ENCODE results near the gene TBC1D24. TPM values are rescaled to one million over a fixed set of nuclear protein-coding genes. Genes with fewer than 3 reads are reported as not detected.

Gene TBC1D24
- total RNA-seq, 1 experiment from 2014 or later: 14.0 TPM

GRCh38 chr16:2482249-2482648 lies 7.3 kb downstream of the TBC1D24 start:
- DNase-seq (ENCODE audit: low read depth): no peak

DNA sequence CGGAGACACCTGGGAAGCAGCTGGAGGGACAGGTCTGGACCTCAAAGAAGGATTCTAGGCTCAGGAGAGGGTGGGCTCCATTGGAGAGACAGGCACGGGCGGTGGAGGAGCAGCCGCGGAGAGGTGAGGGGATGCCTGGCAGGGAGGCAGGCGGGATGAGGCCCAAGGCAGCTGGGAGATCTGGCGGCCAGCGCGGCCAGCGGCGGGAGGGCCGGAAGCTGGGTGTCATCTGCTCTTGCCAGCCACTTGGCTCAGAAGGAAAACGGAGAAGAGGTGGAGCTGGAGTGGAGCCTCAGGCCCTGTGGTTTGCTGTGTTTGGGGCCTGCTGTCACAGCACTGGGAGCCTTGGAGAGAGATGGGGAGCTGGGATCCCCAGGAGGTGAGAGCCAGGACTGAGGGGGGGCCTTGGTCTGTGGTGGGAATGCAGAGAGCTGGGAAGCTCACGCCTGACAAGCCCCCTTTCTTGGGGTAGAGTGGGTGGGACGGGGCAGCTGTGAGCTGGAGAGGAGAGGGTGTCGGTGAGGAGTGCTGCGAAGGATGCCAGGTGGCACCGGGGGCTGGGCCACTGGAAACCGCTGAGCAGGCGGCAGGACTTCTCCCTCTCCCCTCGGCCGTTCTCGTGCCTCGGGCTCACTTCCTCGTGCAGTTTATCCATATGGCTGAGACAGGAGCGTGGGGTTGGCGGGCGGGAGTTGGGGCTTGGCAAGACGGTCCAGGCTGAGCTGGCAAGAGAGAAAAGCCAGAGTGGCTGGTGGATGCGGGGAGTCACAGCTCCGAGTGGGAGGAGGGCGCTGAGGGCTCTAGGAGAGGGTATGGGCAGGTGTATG lies 8.0 kb downstream of the TBC1D24 start:
- DNase-seq (ENCODE audit: low read depth): no peak

DNA sequence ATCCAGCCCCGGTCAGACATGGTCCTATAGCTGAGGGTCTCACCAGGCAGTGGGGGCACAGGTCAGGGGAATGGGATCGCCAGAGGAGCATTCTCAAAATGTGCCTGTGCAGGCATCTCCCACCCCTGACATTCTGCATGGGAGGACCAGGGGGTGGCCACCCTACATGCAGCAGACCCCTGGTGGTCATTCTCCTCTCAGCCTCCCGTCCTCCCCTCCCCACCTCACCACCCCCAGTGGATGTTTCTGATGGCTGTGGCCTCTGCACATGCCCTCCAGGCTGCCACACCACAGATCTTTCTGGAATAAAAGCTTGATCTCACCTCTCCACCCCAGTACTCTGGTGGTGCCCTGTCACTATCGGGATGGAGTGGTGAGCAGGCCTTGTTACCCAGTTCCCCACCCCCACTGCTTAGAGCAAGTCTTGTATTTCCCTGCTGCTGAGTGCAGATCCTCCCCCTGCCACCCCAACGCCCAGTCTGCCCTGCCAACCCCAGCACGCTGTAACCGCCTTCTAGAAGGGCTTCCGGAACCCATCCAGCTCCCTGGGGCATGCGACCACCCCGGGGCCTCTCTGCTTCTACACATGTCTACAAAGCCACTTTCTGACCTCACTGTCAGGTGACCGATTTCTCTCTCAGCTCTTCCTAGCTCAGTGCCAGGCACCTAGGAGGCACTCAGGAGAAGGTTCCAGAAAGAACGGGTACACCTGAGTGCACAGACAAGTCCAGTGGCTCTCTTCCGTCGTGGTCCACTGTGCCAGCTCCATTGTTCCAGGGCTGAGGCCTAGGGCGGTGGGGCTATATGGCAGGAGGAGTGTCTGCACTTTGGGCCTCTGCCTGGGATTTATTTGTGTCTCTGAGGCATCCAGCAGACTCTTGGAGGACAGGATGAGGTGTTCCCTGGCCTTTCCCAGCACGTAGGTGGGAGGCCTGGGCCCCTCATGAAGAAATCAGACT lies 9.3 kb downstream of the TBC1D24 start:
- no peak for DNase-seq (ENCODE audit: low read depth)

GRCh38 chr16:2484898-2485508 lies 10.1 kb downstream of the TBC1D24 start:
- DNase-seq (ENCODE audit: low read depth): no peak

- no peak for DNase-seq (ENCODE audit: low read depth)
These were observed 11.0 kb downstream of the TBC1D24 start for GRCh38 chr16:2485811-2486507.

GRCh38 chr16:2486645-2487516 lies 12.0 kb downstream of the TBC1D24 start:
- no peak for DNase-seq (ENCODE audit: low read depth)

DNA sequence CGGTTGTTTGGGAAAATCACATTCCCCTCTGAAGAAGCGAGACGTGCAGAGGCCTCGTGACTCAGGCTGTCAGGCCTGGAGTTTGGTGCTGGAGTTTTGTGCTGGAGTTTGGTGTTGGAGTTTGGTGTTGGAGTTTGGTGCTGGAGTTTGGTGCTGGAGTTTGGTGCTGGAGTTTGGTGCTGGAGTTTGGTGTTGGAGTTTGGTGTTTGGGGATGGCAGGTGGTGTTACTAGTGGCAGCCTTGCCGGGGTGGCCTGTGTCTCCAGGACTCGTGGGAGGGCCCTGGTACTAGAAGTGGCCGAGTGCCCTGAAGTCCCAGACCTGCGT lies 12.6 kb downstream of the TBC1D24 start:
- no peak for DNase-seq (ENCODE audit: low read depth)

DNA sequence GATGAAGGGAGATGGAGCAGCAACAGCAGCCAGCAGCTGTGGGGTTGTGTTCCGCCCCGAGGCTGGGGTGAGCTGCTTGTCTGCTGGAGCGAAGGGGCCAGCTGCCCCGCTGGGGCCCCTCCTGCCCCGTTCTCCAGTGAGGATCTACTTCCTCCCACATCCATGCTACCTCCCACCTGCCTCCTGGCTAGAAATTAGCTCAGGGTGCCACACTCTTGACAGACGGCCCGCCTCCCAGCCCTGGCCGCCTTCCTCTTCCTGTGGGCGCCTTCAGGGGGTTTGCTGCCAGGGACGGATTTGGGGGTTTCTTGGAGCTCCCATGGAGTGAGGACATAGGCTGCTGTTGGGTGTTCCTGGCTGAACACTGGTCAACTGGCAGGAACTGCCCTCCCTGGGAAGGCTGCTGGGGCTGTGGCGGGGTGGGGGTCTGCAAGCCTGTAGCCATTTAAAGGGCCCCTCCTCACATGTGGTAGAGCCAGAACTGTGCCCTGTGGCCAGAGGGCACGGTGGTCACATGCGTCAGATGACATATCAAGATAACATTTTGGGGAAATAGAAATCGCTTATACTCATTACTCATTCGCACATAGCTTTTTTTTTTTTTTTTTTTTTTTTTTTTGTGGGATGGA lies 13.1 kb downstream of the TBC1D24 start:
- DNase-seq (ENCODE audit: low read depth): no peak

DNA sequence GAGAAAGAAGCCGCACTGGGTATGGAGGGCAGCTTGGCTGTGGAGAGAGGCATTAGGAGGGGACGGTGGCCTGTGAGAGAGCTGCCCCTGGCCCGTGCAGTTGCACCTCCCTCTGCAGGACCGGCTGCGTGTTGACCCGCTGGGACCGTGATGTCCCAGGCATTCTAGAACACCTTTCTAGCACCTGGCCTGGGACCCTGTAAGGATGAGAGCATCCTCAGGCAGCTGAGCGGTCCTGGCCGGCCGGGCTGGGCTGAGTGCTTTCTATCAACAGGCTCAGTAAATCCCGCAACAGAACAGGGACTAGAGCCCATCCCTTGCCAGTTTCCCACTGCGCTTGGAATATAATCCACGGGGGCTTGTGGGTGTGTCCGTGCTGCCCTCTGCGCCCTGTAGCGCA lies 14.7 kb downstream of the TBC1D24 start:
- no peak for DNase-seq (ENCODE audit: low read depth)

- no peak for DNase-seq (ENCODE audit: low read depth)
These were observed 15.5 kb downstream of the TBC1D24 start for GRCh38 chr16:2490190-2491105.

GRCh38 chr16:2492292-2492691 lies 17.4 kb downstream of the TBC1D24 start:
- DNase-seq (ENCODE audit: low read depth): no peak

- no peak for DNase-seq (ENCODE audit: low read depth)
These were observed 18.7 kb downstream of the TBC1D24 start for GRCh38 chr16:2493605-2494004.

DNA sequence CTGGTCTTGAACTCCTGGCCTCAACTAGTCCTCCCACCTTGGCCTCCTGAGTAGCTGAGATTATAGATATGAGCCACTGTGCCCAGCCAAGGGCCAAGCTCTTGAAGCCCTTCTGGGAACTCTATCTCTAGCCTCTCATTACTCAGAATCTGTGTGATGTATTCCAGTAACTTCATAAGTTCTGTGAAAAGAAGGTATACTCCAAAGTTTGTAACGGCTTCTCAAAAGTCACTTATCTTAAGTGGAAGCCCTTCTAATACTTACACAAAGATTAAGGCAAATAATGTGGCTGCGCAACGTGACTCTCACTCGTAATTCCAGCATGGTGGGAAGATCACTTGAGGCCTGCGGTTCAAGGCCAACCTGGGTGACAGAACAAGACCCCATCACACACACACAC lies 19.7 kb downstream of the TBC1D24 start:
- DNase-seq (ENCODE audit: low read depth): no peak

DNA sequence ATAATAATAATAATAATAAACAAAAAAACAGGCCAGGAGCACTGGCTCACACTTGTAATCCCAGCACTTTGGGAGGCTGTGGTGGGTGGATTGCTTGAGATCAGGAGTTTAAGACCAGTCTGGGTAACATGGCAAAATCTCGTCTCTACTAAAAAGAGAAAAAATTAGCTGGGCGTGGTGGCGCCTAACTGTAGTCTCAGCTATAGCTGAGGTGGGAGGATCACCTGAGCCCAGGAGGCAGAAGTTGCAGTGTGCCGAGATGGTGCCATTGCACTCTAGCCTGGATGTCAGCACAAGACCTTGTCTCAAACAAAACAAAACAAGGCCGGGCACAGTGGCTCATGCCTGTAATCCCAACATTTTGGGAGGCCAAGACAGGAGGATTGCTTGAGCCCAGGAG lies 20.1 kb downstream of the TBC1D24 start:
- no peak for DNase-seq (ENCODE audit: low read depth)

DNA sequence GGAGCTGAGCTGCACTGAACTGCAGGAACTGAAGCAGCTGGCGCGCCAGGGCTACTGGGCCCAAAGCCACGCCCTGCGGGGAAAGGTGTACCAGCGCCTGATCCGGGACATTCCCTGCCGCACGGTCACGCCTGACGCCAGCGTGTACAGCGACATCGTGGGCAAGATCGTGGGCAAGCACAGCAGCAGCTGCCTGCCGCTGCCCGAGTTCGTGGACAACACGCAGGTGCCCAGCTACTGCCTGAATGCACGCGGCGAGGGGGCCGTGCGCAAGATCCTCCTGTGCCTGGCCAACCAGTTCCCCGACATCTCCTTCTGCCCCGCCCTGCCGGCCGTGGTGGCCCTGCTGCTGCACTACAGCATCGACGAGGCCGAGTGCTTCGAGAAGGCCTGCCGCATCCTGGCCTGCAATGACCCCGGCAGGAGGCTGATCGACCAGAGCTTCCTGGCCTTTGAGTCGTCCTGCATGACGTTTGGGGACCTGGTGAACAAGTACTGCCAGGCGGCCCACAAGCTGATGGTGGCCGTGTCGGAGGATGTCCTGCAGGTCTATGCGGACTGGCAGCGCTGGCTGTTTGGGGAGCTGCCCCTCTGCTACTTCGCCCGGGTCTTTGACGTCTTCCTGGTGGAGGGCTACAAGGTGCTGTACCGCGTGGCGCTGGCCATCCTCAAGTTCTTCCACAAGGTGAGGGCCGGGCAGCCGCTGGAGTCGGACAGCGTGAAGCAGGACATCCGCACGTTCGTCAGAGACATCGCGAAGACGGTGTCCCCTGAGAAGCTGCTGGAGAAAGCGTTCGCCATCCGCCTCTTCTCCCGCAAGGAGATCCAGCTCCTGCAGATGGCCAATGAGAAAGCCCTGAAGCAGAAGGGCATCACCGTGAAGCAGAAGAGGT lies 21.5 kb downstream of the TBC1D24 start:
- no peak for DNase-seq (ENCODE audit: low read depth)

DNA sequence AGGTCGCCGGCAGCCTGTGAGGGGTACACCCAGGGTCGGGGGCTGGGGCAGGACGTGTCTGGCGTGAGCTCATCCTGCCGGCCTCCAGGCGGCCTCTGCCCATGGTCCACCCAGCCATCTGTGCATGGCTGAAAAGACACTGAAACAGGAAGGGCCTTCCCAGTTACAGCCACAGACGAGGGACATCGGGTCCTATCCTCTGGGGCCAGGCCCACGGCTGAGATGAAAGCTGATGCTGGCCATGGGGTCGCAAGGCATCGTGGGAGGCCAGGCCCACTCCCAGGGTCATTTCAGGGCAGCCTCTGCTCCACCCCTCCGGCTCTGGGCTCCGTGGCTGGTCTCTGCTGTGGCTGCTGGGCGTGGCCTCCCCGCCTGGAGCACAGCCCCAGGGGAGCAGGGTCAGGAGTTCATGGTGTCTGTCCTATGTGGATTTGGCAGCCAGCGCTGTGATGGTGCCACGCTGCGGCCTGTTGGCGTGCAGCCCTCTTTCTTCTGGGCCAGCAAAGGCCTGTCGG lies 22.2 kb downstream of the TBC1D24 start:
- no peak for DNase-seq (ENCODE audit: low read depth)

DNA sequence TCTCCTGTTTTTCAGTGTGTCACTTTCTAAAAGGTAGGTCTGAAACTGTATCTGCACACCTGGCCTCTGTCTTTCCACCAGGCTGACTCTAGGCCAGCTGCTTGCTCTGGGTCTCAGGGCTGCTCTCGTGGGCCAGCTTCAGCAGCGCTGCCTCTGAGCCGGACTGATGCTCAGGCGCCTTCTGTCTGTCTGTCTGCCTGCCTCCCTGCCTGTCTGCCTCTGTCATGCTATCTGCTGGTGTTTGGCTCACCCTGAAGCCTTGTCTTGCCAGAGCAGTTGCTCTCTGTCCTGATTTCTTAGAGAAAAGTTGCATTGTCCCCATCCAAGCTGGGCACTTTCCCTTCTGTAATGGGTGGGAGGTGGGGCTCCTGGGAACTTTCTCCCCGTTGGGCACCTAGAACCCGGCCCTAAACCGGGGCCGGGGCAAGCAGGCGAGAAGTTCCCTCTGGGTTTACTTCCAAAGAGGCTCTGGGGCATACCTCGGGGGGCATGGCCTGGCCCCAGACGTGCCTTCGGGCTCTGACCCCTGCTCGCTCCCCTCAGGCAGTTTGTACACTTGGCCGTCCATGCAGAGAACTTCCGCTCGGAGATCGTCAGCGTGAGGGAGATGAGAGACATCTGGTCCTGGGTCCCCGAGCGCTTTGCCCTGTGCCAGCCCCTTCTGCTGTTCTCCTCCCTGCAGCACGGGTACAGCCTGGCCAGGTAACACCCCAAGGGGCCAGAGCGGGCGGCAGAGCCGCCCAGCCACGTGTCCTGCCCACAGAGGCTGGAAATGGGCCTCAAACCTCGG lies 23.0 kb downstream of the TBC1D24 start:
- no peak for DNase-seq (ENCODE audit: low read depth)

Data from HT1080 (cell line).